Peyer's patch (tissue), 4 donors: Measurements from ENCODE around the gene PSG11.
"Not testable (repeated sequence)": the region's sequence is repeated elsewhere in the genome, so short reads cannot be mapped to it uniquely, and the experiment has no call there.

Experiments
- CTCF ChIP-seq, 6 experiments: fragments of 450-650 bp in 4 of 6; fragments of 200-600 bp in 2 of 6; sonication (generic) in 1 of 6; IDR thresholded peaks; one replicate each; pipeline ENCODE4 v1.5.1; 2017 to 2019; ENCODE audit warnings: antibody characterized with exemption in 6 of 6, mild to moderate bottlenecking in 3 of 6, moderate library complexity in 1 of 6
- POLR2A ChIP-seq, 2 donors: fragments of 450-650 bp; IDR thresholded peaks; one replicate each; pipeline ENCODE4 v1.5.1; 2017; ENCODE audit warnings: antibody characterized with exemption in 2 of 2, mild to moderate bottlenecking in 2 of 2, moderate library complexity in 2 of 2

- not testable (repeated sequence) for TF ChIP-seq POLR2A, CTCF (IDR thresholded peaks at IDR 0.05)
Observed at GRCh38 chr19:43019588-43019987, 6.7 kb downstream of the PSG11 start.
